Astrocyte (in vitro differentiated cells and primary cell): ENCODE data around the gene PPIG. TPM values are rescaled to one million over a fixed set of nuclear protein-coding genes. Genes with fewer than 3 reads are reported as not detected.
"Not testable (repeated sequence)": the region's sequence is repeated elsewhere in the genome, so short reads cannot be mapped to it uniquely, and the experiment has no call there.

Experiments used
- DNase-seq: peaks from one replicate; pipeline ENCODE4 v3.0.0-alpha.2; 2010; ENCODE audit warnings: low read depth
- FAIRE-seq: peaks from 2 replicates; lab custom pipeline; 2011; peaks lifted over from hg19 to GRCh38; lab: Jason Lieb, UNC
- H2AFZ ChIP-seq: 2 replicates; pipeline ENCODE4 v1.6.0; 2012; ENCODE audit warnings: low read depth, low read length, inconsistent platforms
- H3K27ac ChIP-seq: 2 replicates; pipeline ENCODE4 v1.5.1; 2011; ENCODE audit warnings: low read depth, low read length, inconsistent platforms
- H3K27me3 ChIP-seq: 2 replicates; pipeline ENCODE4 v1.6.0; 2011; ENCODE audit warnings: low read length, inconsistent platforms; ENCODE audit not compliant: insufficient read depth
- H3K36me3 ChIP-seq: 2 replicates; pipeline ENCODE4 v1.5.1; 2011; ENCODE audit warnings: low read length, inconsistent platforms; ENCODE audit not compliant: insufficient read depth
- H3K4me1 ChIP-seq: 2 replicates; pipeline ENCODE4 v1.5.1; 2011; ENCODE audit warnings: low read length, inconsistent platforms; ENCODE audit not compliant: insufficient read depth
- H3K4me2 ChIP-seq: 2 replicates; pipeline ENCODE4 v1.6.0; 2012; ENCODE audit warnings: low read length, inconsistent platforms
- H3K4me3 ChIP-seq: 2 replicates; pipeline ENCODE4 v1.5.1; 2011; ENCODE audit warnings: low read depth, mild to moderate bottlenecking, low read length, inconsistent platforms; ENCODE audit not compliant: insufficient read depth
- H3K79me2 ChIP-seq: 2 replicates; pipeline ENCODE4 v1.6.0; 2012; ENCODE audit warnings: mild to moderate bottlenecking, low read length, inconsistent platforms; ENCODE audit not compliant: insufficient read depth
- H3K9ac ChIP-seq: 2 replicates; pipeline ENCODE4 v1.6.0; 2012; ENCODE audit warnings: mild to moderate bottlenecking, low read length, inconsistent platforms
- H3K9me3 ChIP-seq: 2 replicates; pipeline ENCODE4 v1.5.1; 2012; ENCODE audit warnings: low read depth, mild to moderate bottlenecking, low read length, inconsistent platforms; ENCODE audit not compliant: insufficient read depth
- H4K20me1 ChIP-seq: 2 replicates; pipeline ENCODE4 v1.6.0; 2012; ENCODE audit warnings: low read length, inconsistent platforms; ENCODE audit not compliant: insufficient read depth
- H3K27ac Mint-ChIP-seq: one replicate; pipeline ENCODE4 v1.8.0; 2021; ENCODE audit warnings: mild to moderate bottlenecking, mixed read lengths; ENCODE audit not compliant: unreplicated experiment
- H3K27me3 Mint-ChIP-seq: one replicate; pipeline ENCODE4 v1.8.0; 2021; ENCODE audit warnings: low read depth, mixed read lengths; ENCODE audit not compliant: unreplicated experiment
- H3K36me3 Mint-ChIP-seq: one replicate; pipeline ENCODE4 v1.8.0; 2021; ENCODE audit warnings: low read depth, mixed read lengths; ENCODE audit not compliant: unreplicated experiment
- H3K4me1 Mint-ChIP-seq: one replicate; pipeline ENCODE4 v1.8.0; 2021; ENCODE audit warnings: low read depth, mixed read lengths; ENCODE audit not compliant: unreplicated experiment
- H3K4me3 Mint-ChIP-seq: one replicate; pipeline ENCODE4 v1.8.0; 2021; ENCODE audit warnings: mild to moderate bottlenecking, moderate library complexity, mixed read lengths; ENCODE audit not compliant: unreplicated experiment
- H3K9me3 Mint-ChIP-seq: one replicate; pipeline ENCODE4 v1.8.0; 2021; ENCODE audit warnings: mild to moderate bottlenecking, mixed read lengths; ENCODE audit not compliant: unreplicated experiment
- CTCF ChIP-seq: IDR thresholded peaks from 2 replicates; pipeline ENCODE4 v1.5.1; 2011; ENCODE audit warnings: low read depth, mild to moderate bottlenecking, inconsistent platforms, low read length, moderate library complexity; ENCODE audit not compliant: insufficient read depth
- EZH2 ChIP-seq: IDR thresholded peaks from 2 replicates; pipeline ENCODE4 v1.6.1; 2012; ENCODE audit warnings: mild to moderate bottlenecking, low read length, inconsistent platforms; ENCODE audit not compliant: insufficient read depth
- total RNA-seq: library from RNA; stranded (reverse); gene quantifications from 2 replicates; pipeline ENCODE4 v1.2.1, GENCODE V29; 2021

Gene PPIG
- total RNA-seq, 1 donor from 2014 or later: 40.2 TPM

GRCh38 chr2:169684135-169684565, 100.0 kb downstream of the PPIG start:
- no peak overlapping the region for H3K4me3 ChIP-seq
- H2AFZ ChIP-seq: no peak overlapping the region
- no peak overlapping the region for H3K9ac ChIP-seq
- H3K27ac ChIP-seq: no peak overlapping the region
- no peaks in the 10 kb centered on the region for H3K9me3 ChIP-seq
- H3K36me3 ChIP-seq: no peaks in the 10 kb centered on the region
- Mint-ChIP-seq H3K4me1 (peaks cover 3% of the 10 kb centered on the region), H3K9me3 (peaks cover 2% of the 10 kb centered on the region), H3K27ac (no peak overlapping the region), H3K36me3 (no peaks in the 10 kb centered on the region), H3K27me3 (peaks cover 2% of the 10 kb centered on the region), H3K4me3 (no peak overlapping the region)
- DNase-seq (no peak), FAIRE-seq (no peak)
- TF ChIP-seq EZH2 (no peak), CTCF (no peak)
- H3K4me2 ChIP-seq: no peak overlapping the region
- no peaks in the 10 kb centered on the region for H3K4me1 ChIP-seq
- no peaks in the 10 kb centered on the region for H3K79me2 ChIP-seq
- H4K20me1 ChIP-seq: no peaks in the 10 kb centered on the region
- no peaks in the 10 kb centered on the region for H3K27me3 ChIP-seq

GRCh38 chr2:169684712-169685111, 100.6 kb downstream of the PPIG start:
- H3K36me3 ChIP-seq, H3K9ac ChIP-seq, H3K4me3 Mint-ChIP-seq, H3K27ac ChIP-seq, H3K4me1 Mint-ChIP-seq, H4K20me1 ChIP-seq, H3K4me2 ChIP-seq, H2AFZ ChIP-seq, H3K79me2 ChIP-seq, H3K36me3 Mint-ChIP-seq, H3K9me3 ChIP-seq, DNase-seq, FAIRE-seq, H3K27ac Mint-ChIP-seq, H3K9me3 Mint-ChIP-seq, H3K4me1 ChIP-seq, H3K27me3 ChIP-seq, H3K27me3 Mint-ChIP-seq, H3K4me3 ChIP-seq: not testable (repeated sequence)

DNA sequence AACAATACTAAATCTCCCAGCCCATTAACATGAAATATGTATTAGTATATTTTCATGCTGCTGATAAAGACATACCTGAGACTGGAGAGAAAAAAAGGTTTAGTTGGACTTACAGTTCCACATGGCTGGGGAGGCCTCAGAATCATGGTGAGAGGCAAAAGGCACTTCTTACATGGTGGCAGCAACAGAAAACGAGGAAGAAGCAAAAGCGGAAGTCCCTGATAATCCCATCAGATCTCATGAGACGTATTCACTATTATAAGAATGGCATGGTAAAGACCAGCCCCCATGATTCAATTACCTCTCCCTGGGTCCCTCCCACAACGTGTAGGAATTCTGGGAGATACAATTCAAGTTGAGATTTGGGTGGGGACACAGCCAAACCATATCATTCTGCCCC, 102.7 kb downstream of the PPIG start:
- not testable (repeated sequence) for H3K79me2 ChIP-seq, H2AFZ ChIP-seq, H4K20me1 ChIP-seq, H3K27ac Mint-ChIP-seq, H3K4me3 Mint-ChIP-seq, H3K4me2 ChIP-seq, FAIRE-seq, H3K36me3 ChIP-seq, H3K27me3 ChIP-seq, H3K9ac ChIP-seq, H3K27me3 Mint-ChIP-seq, H3K4me1 Mint-ChIP-seq, H3K27ac ChIP-seq, DNase-seq, H3K4me1 ChIP-seq, H3K36me3 Mint-ChIP-seq, H3K9me3 ChIP-seq, H3K4me3 ChIP-seq, H3K9me3 Mint-ChIP-seq

DNA sequence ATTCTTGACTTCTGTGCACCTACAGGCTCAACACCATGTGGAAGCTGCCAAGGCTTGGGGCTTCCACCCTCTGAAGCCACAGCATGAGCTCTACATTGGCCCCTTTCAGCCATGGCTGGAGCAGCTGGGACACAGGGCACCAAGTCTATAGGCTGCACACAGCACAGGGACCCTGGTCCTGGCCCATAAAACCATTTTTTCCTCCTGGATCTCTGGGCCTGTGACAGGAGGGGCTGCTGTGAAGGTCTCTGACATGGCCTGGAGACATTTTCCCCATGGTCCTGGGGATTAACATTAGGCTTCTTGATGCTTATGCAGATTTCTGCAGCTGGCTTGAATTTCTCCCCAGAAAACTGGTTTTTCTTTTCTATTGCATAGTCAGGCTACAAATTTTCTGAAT, 103.8 kb downstream of the PPIG start:
- H3K4me1 Mint-ChIP-seq, H3K27me3 ChIP-seq, H3K27me3 Mint-ChIP-seq: not testable (repeated sequence)

More for the DNA sequence above, 103.8 kb downstream of the PPIG start:
- H3K4me1 ChIP-seq, H3K9ac ChIP-seq, FAIRE-seq, H3K9me3 Mint-ChIP-seq, H3K4me2 ChIP-seq, H3K36me3 Mint-ChIP-seq, H3K9me3 ChIP-seq, DNase-seq, H4K20me1 ChIP-seq, H3K27ac Mint-ChIP-seq, H2AFZ ChIP-seq, H3K36me3 ChIP-seq, H3K79me2 ChIP-seq, H3K4me3 ChIP-seq, H3K27ac ChIP-seq, H3K4me3 Mint-ChIP-seq: not testable (repeated sequence)
